IMR-90 (cell line): ENCODE data around the gene RELN. TPM values are rescaled to one million over a fixed set of nuclear protein-coding genes. Genes with fewer than 3 reads are reported as not detected.

Source experiments
- ATAC-seq: fragments of 200-7000 bp; cut with Tn5 transposase; 2 replicates; pipeline ENCODE4 v1.9.1; 2020; ENCODE audit warnings: low read depth, mild to moderate bottlenecking, moderate library complexity
- BruUV-seq: library from RNA; stranded (reverse); fragments of 400-500 nt; replicated peaks from 2 replicates; lab custom pipeline; 2021; lab: Mats Ljungman, UMichigan
- CTCF ChIA-PET: fragments of 300-600 bp; formaldehyde crosslinking; extraction: SDS; loops from one replicate; lab custom pipeline; 2021; ENCODE audit warnings: antibody characterized with exemption; lab: Yijun Ruan, JAX
- POLR2A ChIA-PET: fragments of 300-600 bp; sonication (Branson Sonifier 250); formaldehyde crosslinking; loops from one replicate; lab custom pipeline; 2022; ENCODE audit warnings: antibody characterized with exemption; ENCODE audit not compliant: unreplicated experiment; lab: Charles Lee
- DNase-seq: peaks from one replicate; pipeline ENCODE4 v3.0.0; 2013
- H2AFZ ChIP-seq: replicated peaks from 2 replicates; pipeline ENCODE3; 2013; ENCODE audit warnings: low read length, mild to moderate bottlenecking; ENCODE audit not compliant: poor library complexity
- H2AK5ac ChIP-seq: 2 replicates; pipeline ENCODE4 v1.6.1; 2013; ENCODE audit warnings: low read depth, low read length, inconsistent platforms
- H2AK9ac ChIP-seq: replicated peaks from 2 replicates; pipeline ENCODE3; 2013; ENCODE audit warnings: mild to moderate bottlenecking, low read depth, low read length, moderate library complexity; ENCODE audit not compliant: poor library complexity
- H2BK120ac ChIP-seq: 2 replicates; pipeline ENCODE4 v1.6.1; 2013; ENCODE audit warnings: low read depth, low read length, inconsistent platforms
- H2BK15ac ChIP-seq: 3 replicates; pipeline ENCODE4 v1.6.1; 2013; ENCODE audit warnings: low read depth, low read length, inconsistent platforms
- H2BK20ac ChIP-seq: 2 replicates; pipeline ENCODE4 v1.6.1; 2013; ENCODE audit warnings: low read depth, mild to moderate bottlenecking, inconsistent platforms, low read length, moderate library complexity
- H2BK5ac ChIP-seq: 2 replicates; pipeline ENCODE4 v1.6.1; 2013; ENCODE audit warnings: mild to moderate bottlenecking, low read depth, low read length, inconsistent platforms; ENCODE audit not compliant: poor library complexity, severe bottlenecking
- H3K14ac ChIP-seq: replicated peaks from 2 replicates; pipeline ENCODE4 v1.6.1; 2013; ENCODE audit warnings: low read depth, low read length, inconsistent platforms
- H3K18ac ChIP-seq: 2 replicates; pipeline ENCODE4 v1.6.1; 2013; ENCODE audit warnings: low read depth, low read length, control low read depth
- H3K23ac ChIP-seq: 2 replicates; pipeline ENCODE4 v1.6.1; 2013; ENCODE audit warnings: low read depth, low read length, inconsistent platforms
- H3K27ac ChIP-seq: 2 replicates; pipeline ENCODE4 v1.5.1; 2013; ENCODE audit warnings: mild to moderate bottlenecking, control low read depth, low read length; ENCODE audit not compliant: insufficient read depth
- H3K27me3 ChIP-seq: 2 replicates; pipeline ENCODE4 v1.6.1; 2013; ENCODE audit warnings: low read length; ENCODE audit not compliant: control insufficient read depth, insufficient read depth
- H3K36me3 ChIP-seq: 2 replicates; pipeline ENCODE4 v1.6.1; 2013; ENCODE audit warnings: low read length, mixed read lengths; ENCODE audit not compliant: control insufficient read depth, insufficient read depth
- H3K4ac ChIP-seq: 2 replicates; pipeline ENCODE4 v1.6.1; 2013; ENCODE audit warnings: low read depth, low read length, inconsistent platforms
- H3K4me1 ChIP-seq: 2 replicates; pipeline ENCODE4 v1.6.1; 2013; ENCODE audit warnings: low read length, mixed read lengths; ENCODE audit not compliant: control insufficient read depth, insufficient read depth
- H3K4me2 ChIP-seq: 2 replicates; pipeline ENCODE4 v1.6.1; 2013; ENCODE audit warnings: low read depth, mild to moderate bottlenecking, control low read depth, low read length, moderate library complexity
- H3K4me3 ChIP-seq: 2 replicates; pipeline ENCODE4 v1.5.1; 2013; ENCODE audit warnings: low read depth, mild to moderate bottlenecking, control low read depth, low read length, moderate library complexity; ENCODE audit not compliant: insufficient read depth
- H3K56ac ChIP-seq: 2 replicates; pipeline ENCODE4 v1.6.1; 2013; ENCODE audit warnings: low read length, inconsistent platforms; ENCODE audit not compliant: insufficient read depth; ENCODE audit errors: extremely low read depth
- H3K79me1 ChIP-seq, 2 experiments: 2 replicates each; pipeline ENCODE4 v1.6.1; 2013; ENCODE audit warnings: low read length in 2 of 2, inconsistent platforms in 1 of 2, low read depth in 1 of 2
- H3K9ac ChIP-seq: 2 replicates; pipeline ENCODE4 v1.6.1; 2013; ENCODE audit warnings: low read depth, low read length, control low read depth
- H3K9me1 ChIP-seq: 2 replicates; pipeline ENCODE4 v1.6.1; 2013; ENCODE audit warnings: low read length, inconsistent platforms; ENCODE audit not compliant: insufficient read depth
- H3K9me3 ChIP-seq: 2 replicates; pipeline ENCODE4 v1.6.1; 2013; ENCODE audit warnings: low read length; ENCODE audit not compliant: control insufficient read depth, insufficient read depth
- H4K20me1 ChIP-seq: 2 replicates; pipeline ENCODE4 v1.6.1; 2013; ENCODE audit warnings: low read length, inconsistent platforms; ENCODE audit not compliant: insufficient read depth
- H4K5ac ChIP-seq: 2 replicates; pipeline ENCODE4 v1.6.1; 2013; ENCODE audit warnings: mild to moderate bottlenecking, low read depth, low read length, control low read depth
- H4K8ac ChIP-seq, 2 experiments: 2 replicates each; pipeline ENCODE4 v1.6.1; 2013; ENCODE audit warnings: low read depth in 2 of 2, low read length in 2 of 2, control low read depth in 1 of 2, inconsistent platforms in 1 of 2
- H4K91ac ChIP-seq: 2 replicates; pipeline ENCODE4 v1.6.1; 2013; ENCODE audit warnings: low read depth, low read length, inconsistent platforms; ENCODE audit not compliant: insufficient read depth
- BHLHE40 ChIP-seq: fragments of 150-350 bp; IDR thresholded peaks from 2 replicates; pipeline ENCODE4 v1.6.1; 2016; ENCODE audit warnings: mild to moderate bottlenecking, low read depth, low read length
- CEBPB ChIP-seq: IDR thresholded peaks from 2 replicates; pipeline ENCODE4 v1.6.1; 2012; ENCODE audit warnings: low read depth, low read length, improper control_type of control experiment
- CHD1 ChIP-seq: IDR thresholded peaks from 2 replicates; pipeline ENCODE4 v1.6.1; 2012; ENCODE audit warnings: low read depth, low read length, improper control_type of control experiment
- ELK1 ChIP-seq: fragments of 150-350 bp; IDR thresholded peaks from 2 replicates; pipeline ENCODE4 v1.6.1; 2016; ENCODE audit warnings: low read depth, mild to moderate bottlenecking, low read length, moderate library complexity, borderline replicate concordance
- NFE2L2 ChIP-seq: fragments of 150-350 bp; IDR thresholded peaks from 2 replicates; pipeline ENCODE4 v1.6.1; 2016; ENCODE audit warnings: low read depth, mild to moderate bottlenecking, low read length
- POLR2A ChIP-seq: IDR thresholded peaks from 2 replicates; pipeline ENCODE4 v1.6.1; 2012; ENCODE audit warnings: mild to moderate bottlenecking, low read depth, low read length
- RAD21 ChIP-seq: IDR thresholded peaks from 2 replicates; pipeline ENCODE4 v1.6.1; 2012; ENCODE audit warnings: low read length, improper control_type of control experiment
- RCOR1 ChIP-seq: IDR thresholded peaks from 2 replicates; pipeline ENCODE4 v1.6.1; 2012; ENCODE audit warnings: mild to moderate bottlenecking, low read length, improper control_type of control experiment; ENCODE audit not compliant: insufficient replicate concordance
- SMC3 ChIP-seq: fragments of 150-350 bp; IDR thresholded peaks from 2 replicates; pipeline ENCODE4 v1.6.1; 2016; ENCODE audit warnings: low read depth, mild to moderate bottlenecking, antibody characterized with exemption, low read length, moderate library complexity
- WGBS, 2 experiments: methylation state at CpG; one replicate each; pipeline versions ENCODE4 v1.1.5 to v1.1.7; 2013; ENCODE audit warnings: missing lambda C conversion rate in 2 of 2; ENCODE audit not compliant: insufficient read length in 1 of 2; ENCODE audit errors: extremely low coverage in 2 of 2; 5-methylcytosine and 5-hydroxymethylcytosine counted together
- dilution Hi-C: fragments of 300-500 bp; cut with HindIII; formaldehyde crosslinking; loops from one replicate; pipeline ENCODE4 v1.14.3; 2018; ENCODE audit warnings: low sequenced_read_pairs; ENCODE audit not compliant: unreplicated experiment
- in situ Hi-C: fragments of 300-500 bp; cut with MboI; formaldehyde crosslinking; loops from 3 replicates; pipeline ENCODE4 v1.14.3; 2019; ENCODE audit warnings: low sequenced_read_pairs, inconsistent platforms, mixed read lengths
- intact Hi-C: fragments of 100-400 bp; cut with micrococcal nuclease; formaldehyde crosslinking; loops from 2 replicates; pipeline ENCODE4 v1.10.0; 2022
- polyA plus RNA-seq, 3 experiments: library from polyadenylated mRNA; depleted of rRNA; stranded (reverse); fragments of >200 nt; gene quantifications; 2 replicates each; pipeline ENCODE4 v1.2.3, GENCODE V29; 2012; ENCODE audit warnings: low replicate concordance in 1 of 3
- total RNA-seq: library from RNA; depleted of rRNA; stranded (reverse); fragments of >200 nt; gene quantifications from 2 replicates; pipeline ENCODE4 v1.2.3, GENCODE V29; 2012
- TF ChIP-seq, protein P1 (sequence below): fragments of 150-350 bp; IDR thresholded peaks from 2 replicates; pipeline ENCODE4 v1.6.1; 2017; ENCODE audit warnings: mild to moderate bottlenecking, antibody characterized with exemption, low read length, low read depth

The RELN gene
- total and polyA plus RNA-seq, 2 of the 4 experiments (the other 2 are of a cell fraction), result 14.7 to 23.7 TPM

DNA sequence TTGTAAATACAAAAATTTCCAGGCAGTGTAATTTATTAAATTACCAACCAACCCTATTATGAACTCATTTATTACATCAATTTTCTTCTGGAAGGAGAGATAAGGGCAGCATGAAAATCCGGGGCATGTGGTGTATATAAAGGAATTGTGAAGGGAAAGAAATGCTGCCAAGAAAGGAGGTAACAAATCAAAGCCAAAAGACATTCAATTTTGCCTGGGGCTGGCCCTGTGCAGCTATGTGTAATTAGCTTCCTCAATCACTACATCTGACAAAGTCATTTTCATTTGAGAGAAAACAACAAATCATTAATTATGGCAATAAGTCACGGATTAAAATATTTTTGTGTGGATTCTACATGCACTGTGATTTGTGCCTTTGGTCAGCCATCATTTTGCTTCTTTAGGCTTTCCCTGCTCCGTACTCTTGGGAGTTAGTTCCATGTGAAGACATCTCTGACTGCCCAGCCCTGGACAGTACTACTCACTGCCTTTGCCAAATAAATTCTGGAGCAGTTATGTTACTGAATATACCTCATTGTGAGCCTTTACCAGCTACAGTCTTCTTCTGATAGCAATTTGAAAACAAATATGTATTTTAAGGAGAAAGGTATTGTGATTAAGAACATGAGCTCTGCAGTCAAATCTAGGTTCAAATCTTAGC lies 191.7 kb downstream of the RELN start:
- no CpG with 5 or more reads among the region's 3 CpGs for WGBS, 2 experiments
- Histone ChIP-seq H3K79me1 (no peaks in the 10 kb centered on the region), H3K4me1 (no peaks in the 10 kb centered on the region), H3K18ac (no peak overlapping the region), H2AK5ac (no peak overlapping the region), H2BK15ac (no peak overlapping the region), H3K9me3 (no peaks in the 10 kb centered on the region), H3K4me2 (no peak overlapping the region), H2BK120ac (no peak overlapping the region), H3K36me3 (no peaks in the 10 kb centered on the region), H3K27ac (no peak overlapping the region), H2BK20ac (no peak overlapping the region), H3K14ac (no peak overlapping the region), H3K27me3 (no peaks in the 10 kb centered on the region), H3K4me3 (no peak overlapping the region), H2AFZ (no peak overlapping the region), H4K5ac (no peak overlapping the region), H2BK5ac (no peak overlapping the region), H3K4ac (no peak overlapping the region), H3K23ac (no peak overlapping the region), H4K91ac (no peak overlapping the region), H3K56ac (no peak overlapping the region), H4K8ac (no peak overlapping the region), H3K9me1 (no peaks in the 10 kb centered on the region), H4K20me1 (no peaks in the 10 kb centered on the region), H2AK9ac (no peak overlapping the region), H3K9ac (no peak overlapping the region)
- ChIA-PET POLR2A (no interaction called here), CTCF (no interaction called here)
- ATAC-seq (no peak), DNase-seq (no peak)
- in situ Hi-C loops, result no loop called here
- no peak for TF ChIP-seq POLR2A
- no peak for TF ChIP-seq SMC3
- no peak for TF ChIP-seq CHD1
- TF ChIP-seq, protein P1, sequence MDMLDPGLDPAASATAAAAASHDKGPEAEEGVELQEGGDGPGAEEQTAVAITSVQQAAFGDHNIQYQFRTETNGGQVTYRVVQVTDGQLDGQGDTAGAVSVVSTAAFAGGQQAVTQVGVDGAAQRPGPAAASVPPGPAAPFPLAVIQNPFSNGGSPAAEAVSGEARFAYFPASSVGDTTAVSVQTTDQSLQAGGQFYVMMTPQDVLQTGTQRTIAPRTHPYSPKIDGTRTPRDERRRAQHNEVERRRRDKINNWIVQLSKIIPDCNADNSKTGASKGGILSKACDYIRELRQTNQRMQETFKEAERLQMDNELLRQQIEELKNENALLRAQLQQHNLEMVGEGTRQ, result no peak
- TF ChIP-seq CEBPB, result no peak
- no peak for TF ChIP-seq RAD21
- TF ChIP-seq ELK1, result no peak
- TF ChIP-seq BHLHE40, result no peak
- no peak for TF ChIP-seq NFE2L2
- TF ChIP-seq RCOR1, result no peak
- intact Hi-C loops, result no loop called here
- no TSS peak for BruUV-seq
- dilution Hi-C loops, result no loop called here
